Airway epithelial cell (primary cell): ENCODE results near the gene CYTL1. TPM values are rescaled to one million over a fixed set of nuclear protein-coding genes. Genes with fewer than 3 reads are reported as not detected.

Experiments
- total RNA-seq: library from RNA; depleted of rRNA; stranded (reverse); fragments of >200 nt; gene quantifications from 2 replicates; pipeline ENCODE4 v1.2.3, GENCODE V29; 2015

CYTL1 gene, protein sequence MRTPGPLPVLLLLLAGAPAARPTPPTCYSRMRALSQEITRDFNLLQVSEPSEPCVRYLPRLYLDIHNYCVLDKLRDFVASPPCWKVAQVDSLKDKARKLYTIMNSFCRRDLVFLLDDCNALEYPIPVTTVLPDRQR
- total RNA-seq: not detected in 2 replicates

DNA sequence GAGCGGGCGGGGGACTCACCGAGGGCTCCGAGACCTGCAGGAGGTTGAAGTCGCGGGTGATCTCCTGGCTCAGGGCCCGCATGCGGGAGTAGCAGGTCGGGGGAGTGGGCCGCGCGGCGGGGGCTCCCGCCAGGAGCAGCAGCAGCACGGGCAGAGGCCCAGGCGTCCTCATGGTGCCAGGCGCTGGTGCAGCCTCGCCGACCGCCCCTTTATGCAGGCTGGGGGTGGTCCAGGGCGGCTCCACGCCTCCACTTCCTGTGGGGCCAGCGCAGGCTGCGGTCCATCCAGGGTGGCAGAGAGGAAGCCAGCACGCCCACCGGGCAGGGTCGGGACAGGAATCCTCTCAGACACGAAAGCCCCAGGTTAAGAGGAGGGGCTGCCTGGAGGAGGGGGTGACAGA lies at the start of gene CYTL1:
Gene CYTL1, minus strand, starts transcription at position 185 of the 400 bp plus-strand sequence. Its CDS starts 13 bp downstream, at position 172.

DNA sequence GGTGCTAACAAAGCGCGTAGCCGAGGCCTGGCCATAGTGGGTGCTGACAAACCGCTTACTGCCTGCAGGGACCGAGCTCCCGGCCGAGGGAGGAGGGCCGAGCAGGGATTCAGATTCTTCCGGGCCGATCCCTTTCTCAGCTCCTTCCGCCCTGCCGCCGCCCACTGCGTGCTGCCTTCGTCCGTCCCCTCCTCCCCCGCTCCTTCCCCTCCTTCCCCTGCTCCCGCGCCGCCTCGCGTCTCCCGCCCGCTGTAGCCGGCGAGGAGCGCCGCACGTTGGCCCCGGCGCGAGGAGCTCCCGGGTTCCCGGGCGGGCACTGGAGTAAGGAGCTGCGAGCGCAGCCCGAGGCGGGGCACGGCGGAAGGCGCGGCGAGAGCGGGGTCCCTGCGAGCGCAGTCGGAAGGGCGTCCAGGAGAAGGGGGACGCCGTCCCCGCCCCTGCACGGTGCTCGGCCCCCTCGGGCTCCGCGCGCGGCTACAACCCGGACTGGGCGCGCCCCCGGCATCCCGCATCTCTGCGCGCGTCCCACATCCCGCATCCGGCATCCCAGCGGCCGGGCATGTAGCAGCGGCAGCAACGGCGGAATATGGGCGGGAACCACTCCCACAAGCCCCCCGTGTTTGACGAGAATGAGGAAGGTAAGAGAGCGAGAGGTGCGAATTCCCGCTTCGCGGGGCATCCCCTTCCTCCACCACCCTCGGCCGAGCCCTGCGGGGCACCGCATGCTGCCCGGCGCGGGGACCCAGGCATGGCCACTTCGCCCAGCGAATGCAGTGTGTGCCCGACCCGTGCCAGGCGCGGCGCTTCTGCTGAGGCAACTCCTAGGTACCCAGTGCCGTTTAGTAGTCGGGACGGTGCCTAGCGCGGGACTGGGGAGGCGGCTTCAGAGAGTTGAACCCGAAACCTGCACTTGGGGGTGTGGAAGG lies 32.3 kb upstream of the CYTL1 start, which contains the start of gene STK32B:
Gene STK32B, plus strand, starts transcription at position 203 of the 926 bp plus-strand sequence.

Other genes with a start within 250 kb of the CYTL1 start
- gene MSX1, start 159.8 kb downstream of the CYTL1 start, total RNA-seq: 0.14 TPM in 1 of 2 replicates, not detected in the other
- not detected in 2 replicates for gene STK32B, start 32.0 kb upstream of the CYTL1 start, total RNA-seq